GM10266 (cell line): ENCODE measurements around the gene PSMB9.

ENCODE experiments used
- DNase-seq: peaks from one replicate; pipeline ENCODE4 v3.0.0; 2012; ENCODE audit errors: extremely low spot score
- CTCF ChIP-seq: IDR thresholded peaks from 2 replicates; pipeline ENCODE4 v1.5.1; 2012; ENCODE audit warnings: mild to moderate bottlenecking, low read depth; ENCODE audit not compliant: control insufficient read depth, insufficient read depth; ENCODE audit errors: missing control alignments

Gene PSMB9

DNA sequence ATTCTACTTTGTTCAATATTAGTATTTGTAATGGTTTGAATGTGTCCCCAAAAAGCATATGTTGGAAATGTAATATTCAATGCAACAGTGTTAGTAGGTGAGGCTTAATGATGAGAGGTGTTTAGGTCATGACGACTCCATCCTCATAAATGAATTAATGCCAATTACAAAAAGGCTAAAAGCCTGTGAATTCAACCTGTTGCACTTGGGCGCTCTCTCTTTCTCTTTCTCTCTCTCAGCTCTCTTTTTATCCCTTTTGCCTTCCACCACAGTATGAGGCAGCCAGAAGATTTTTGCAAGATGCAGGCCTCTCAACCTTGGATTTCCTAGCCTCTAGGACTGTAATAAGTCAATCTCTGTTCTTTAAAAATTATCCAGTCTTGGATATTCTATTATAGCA is 34.6 kb downstream of the PSMB9 start:
- no peak for DNase-seq
- TF ChIP-seq CTCF, result no peak

DNA sequence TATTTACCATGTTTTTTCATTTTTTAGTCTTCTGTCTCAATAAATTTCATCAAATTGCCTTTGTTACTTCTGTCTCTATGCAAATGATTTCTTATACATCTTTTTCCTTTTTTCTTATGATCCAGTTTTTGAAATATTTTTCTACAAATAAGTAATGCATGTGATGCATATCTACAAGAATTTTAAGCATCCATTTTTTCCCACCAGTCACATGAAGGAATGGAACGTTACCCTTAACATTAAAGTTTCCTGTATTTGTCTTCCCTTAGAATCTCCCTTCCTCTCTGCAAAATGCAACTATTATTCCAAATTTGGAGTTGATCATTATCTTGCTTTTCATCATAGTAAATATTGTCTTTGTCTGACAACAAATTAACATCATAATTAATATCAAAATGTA is 35.5 kb downstream of the PSMB9 start:
- DNase-seq, result no peak
- no peak for TF ChIP-seq CTCF

- TF ChIP-seq CTCF, result no peak
Measured at GRCh38 chr6:32890831-32891230, 36.8 kb downstream of the PSMB9 start.

DNA sequence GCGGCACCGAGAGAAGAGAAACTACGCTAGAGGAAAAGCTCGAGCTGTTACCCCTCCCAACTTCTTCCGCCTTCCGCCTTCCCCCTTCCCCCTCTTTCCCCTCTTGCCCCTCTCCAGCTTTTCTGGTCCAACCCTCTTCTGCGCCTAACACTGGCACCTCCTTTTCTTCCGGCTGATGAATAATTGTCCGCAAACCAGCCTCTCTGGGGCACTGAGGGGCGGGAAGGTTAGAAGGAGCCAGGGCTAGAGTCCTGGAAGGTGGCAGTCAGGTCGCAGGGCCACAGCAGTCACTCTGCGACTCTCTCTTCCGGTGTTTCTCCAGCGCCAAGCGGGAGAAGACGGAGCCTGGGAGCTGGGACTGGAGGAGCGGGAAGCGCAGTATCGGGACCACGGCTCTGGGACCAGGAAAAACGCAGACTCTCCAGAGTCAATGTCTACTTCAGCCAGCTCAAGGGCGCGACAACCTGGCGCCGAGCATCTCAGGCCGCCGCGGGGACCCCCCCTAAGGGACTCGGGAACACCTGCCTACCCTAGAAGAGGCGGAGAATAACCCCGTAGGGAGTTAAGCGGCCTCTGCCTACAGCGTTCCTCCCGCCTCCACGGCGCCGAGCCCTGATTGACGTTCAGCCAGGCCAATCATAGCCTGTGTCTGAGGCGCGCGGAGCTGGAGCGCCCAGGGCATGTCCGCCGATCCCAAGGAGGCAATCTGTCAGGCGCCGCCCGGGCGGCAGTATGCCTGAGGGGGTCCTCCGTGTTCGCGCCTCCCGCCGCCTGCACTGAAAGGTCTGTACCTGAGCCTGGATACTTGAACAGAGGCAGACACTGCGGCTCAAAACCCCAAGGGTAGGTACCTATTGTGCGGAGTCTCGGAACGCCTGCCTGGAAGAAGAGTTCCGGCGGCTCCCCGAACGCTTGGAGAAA is 40.4 kb downstream of the PSMB9 start:
- DNase-seq, result peak; percentile 97
- no peak for TF ChIP-seq CTCF

More at GRCh38 chr6:32890831-32891230, 36.8 kb downstream of the PSMB9 start:
- no peak for DNase-seq

DNA sequence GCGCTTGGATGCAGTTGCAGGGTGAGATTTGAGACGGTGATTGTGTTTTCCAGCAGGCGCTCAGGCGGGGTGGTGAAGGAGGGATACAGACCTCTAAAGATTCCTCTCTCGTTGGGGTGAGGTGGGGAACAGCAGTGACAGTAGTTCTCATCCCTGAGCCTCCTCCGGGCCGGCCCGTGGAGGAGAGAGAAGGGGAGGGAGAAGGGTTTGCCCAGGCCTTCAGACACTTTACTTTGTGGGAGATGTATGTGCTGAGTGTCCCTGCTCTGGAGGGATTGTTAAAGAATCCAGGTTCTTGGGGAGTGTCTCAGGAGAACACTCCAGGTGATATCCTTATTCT is 41.0 kb downstream of the PSMB9 start:
- no peak for DNase-seq
- TF ChIP-seq CTCF, result no peak

GRCh38 chr6:32903952-32904351 is 50.0 kb downstream of the PSMB9 start:
- DNase-seq, result no peak
- no peak for TF ChIP-seq CTCF

- no peak for TF ChIP-seq CTCF
- no peak for DNase-seq
Measured at GRCh38 chr6:32905078-32905477, 51.1 kb downstream of the PSMB9 start.
